Ecto neural progenitor cell (in vitro differentiated cells): ENCODE results near the gene CCR6.

ENCODE experiments used
- DNase-seq: peaks from one replicate; pipeline ENCODE4 v3.0.0-alpha.2; 2018; ENCODE audit warnings: low spot score

CCR6 gene

DNA sequence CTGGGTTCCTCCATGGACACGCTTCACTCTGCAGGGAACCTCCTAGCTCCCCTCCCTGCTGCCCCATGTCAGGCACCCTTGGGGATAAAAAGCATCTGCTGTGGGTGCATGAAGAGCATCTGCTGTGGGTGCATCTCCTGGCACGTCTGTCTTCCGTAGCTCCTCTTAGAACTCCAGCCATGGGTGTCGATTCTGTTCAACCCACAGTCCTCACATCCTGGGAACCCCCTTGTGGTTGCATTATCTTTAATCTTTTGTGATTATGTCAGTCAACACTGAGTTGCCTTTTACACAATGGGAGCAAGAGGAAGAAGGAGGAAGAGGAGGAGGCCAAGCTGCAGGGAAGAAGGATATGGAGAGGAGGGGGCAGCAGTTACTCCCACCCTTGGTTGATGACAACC, 24.1 kb upstream of the CCR6 start:
- peak; percentile 31 for DNase-seq

DNA sequence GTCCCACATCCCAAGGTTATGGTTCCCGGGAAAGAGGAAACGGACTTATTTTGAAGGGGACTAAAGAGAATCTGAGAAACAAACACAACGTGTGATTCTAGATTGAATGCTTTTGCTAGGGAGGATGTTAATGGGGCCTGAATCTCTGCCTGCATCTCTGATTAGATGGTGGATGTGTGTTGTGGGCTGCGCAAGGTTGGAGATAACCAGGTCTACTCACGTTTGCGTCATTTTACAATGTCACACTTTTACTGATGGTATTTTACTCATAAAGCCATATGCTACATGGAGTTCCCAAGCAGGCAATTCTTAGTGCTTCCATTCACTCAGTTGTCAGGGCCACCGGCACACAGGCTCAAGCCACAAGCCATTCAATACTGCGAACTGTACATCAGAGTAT, 23.2 kb upstream of the CCR6 start:
- peak; percentile 10 for DNase-seq

DNA sequence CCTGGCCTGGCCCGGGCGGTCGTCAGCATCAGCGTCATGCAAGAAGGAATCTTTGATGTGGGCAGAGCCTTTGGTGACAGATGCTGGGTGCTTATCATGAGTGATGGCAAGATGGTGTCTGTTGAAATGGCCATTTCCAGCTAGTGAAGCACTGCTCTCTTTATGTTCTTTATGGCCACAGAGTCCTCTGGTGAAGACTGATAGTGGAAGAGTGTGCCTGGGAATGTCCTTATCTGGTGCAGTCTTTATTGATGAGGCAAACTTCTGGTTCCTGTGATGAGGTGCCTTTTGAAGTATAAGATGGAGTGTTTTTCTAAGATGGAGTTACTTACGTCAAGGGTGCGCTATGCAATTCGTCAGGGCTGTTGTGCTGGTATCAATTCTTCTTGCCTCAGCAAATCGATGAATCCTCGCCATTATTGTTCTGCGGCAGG, 22.6 kb upstream of the CCR6 start:
- no peak for DNase-seq

DNA sequence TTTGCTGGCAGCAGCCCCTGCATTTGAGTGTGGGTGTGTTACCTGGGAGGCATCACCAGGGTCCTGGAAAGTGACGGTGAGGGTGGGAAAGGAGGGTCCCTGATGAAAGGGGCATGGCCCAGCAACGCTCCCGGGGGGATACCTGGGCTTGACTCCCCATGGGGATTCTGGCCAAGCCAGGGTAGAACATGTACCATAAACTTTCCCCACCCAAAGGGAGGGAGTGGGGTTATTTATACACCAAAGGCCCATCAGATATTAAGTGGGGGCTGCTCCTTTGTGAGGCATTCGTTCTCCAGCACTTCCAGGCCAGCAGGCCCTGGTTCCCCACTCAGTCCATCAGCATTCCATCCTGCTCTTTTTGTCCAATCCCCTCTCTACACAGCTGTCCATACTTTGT, 20.6 kb upstream of the CCR6 start:
- no peak for DNase-seq

DNA sequence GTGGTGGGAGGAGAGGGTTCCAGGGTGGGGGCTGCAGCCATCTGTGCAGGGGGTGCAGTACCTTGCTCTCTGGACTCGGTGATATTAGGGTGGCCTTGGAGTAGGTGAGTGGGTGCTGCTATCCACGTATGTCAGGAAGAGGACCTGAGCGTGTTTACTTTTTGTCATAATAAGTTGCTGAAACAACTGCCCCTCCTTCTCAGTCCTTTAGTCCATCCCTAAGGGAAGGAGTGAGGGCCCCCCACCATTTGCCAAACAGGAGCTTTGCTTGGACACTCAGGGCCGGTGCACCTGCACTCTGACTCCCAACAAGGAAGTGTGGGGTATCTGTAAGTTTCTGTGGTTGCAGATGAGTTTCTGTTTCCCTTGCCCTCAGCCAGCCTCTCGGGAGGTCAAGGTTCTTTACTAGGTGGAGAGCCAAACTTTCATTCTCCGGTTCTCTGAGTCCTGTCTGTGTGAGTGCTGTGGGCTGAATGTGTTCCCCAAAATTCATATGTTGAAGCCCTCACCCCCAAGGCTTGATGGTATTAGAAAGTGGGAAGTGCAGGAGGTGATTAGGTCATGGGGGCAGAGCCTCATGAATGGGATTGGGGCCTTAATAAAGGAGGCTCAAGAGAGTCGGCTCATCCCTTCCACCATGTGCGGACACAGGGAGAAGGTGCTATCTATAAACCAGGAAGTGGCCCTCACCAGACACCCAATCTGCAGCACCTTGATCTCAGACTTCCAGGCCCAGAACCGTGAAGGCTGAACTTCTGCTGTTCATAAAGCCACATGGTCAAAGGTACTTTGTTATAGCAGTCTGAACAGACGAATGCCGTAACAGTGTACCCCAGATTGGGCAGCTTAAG, 19.6 kb upstream of the CCR6 start:
- DNase-seq = no peak

DNA sequence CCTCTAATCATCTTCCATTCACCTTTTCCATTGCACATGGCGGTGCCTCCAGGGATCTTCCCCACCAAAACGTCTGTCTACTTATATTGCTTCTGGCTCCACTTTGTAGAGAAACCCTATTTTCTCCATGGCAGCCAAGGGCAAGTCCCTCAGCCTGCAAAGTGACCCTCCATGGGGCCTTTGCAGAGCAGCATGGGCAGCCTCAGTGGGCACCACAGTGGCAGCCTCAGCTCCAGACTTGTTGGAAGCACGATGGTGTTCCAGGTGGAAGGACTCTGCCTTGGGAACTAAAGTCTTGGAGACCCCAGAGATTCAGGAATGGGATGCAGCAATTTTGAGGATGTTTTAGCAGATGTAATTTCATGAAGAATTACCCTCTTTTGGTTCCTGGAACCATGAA, 18.5 kb upstream of the CCR6 start:
- no peak for DNase-seq

DNA sequence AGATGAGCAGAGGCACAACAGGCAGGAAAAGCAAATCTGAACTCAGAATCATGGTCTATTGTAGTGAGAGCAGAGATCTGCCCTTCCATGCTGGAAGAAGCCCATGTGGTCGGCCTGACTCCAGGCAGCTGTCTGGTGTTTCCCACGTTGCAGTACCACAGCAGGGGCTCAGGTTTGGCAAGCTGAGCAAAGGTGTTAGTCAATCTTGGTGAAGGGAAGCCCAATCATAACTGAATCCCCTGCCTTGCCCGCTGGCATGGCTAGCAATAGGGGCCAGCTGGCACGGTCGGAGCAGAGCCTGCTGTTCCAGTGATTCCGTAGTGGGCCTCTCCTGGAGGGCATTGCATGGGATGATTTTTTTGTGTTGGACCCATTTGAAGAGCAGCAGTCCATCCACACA, 17.8 kb upstream of the CCR6 start:
- DNase-seq = no peak

DNA sequence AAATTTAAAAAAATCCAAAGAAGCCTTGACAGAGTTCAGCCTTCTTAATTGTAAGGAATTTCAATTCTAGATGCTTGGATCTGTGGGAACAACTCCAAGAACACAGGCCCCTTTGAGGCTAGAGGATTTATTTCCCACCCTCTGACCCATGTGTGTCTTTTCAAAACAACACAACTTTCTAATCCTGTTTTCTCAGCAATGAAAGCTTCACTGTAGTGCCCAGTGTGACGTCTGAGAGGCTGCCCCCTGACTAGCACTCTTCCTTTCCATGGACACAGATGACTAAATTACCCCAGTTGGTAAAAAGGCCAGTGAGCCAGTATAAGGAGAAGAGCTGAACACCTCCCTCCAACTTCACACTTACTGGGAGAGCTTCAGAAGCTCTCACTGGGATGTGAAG, 16.5 kb upstream of the CCR6 start:
- no peak for DNase-seq

DNA sequence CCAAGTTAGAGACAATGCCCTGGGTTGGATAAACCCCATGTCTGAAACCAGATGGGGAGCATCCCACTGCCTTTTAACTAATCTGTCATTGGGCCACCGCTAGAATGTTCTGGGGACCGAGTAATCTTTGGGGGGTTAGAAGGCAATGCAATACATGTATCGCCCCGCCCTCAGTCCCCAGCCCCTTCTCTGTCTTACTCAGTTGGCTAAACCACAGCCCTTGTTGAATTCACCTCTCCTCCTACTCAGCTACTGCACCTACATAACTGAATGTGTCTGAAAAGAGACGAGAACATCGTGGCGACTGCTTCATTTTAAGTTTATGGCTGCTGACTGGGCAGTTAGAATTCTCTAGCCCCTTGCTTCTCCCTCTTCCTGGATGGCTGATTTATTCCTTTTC, 15.1 kb upstream of the CCR6 start:
- DNase-seq = no peak

DNA sequence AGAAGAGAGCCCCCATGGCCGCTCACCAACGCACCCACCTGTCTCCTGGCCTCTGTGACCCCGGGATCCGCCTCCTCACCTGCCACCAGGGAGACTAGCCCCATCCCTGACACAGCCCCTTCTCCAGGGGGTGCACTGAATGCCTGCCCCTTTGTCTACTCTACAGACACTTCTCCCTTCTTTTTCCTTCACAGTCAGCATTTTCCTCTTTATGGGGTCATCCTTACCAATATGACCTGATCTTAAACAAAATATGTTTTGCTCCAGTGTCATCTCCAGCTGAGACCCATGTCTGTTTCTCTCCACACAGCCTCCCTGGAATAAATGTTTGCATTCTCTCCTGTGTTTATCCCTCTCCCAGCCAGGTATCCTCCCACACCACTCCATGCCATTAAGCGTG, 14.6 kb upstream of the CCR6 start:
- no peak for DNase-seq

DNA sequence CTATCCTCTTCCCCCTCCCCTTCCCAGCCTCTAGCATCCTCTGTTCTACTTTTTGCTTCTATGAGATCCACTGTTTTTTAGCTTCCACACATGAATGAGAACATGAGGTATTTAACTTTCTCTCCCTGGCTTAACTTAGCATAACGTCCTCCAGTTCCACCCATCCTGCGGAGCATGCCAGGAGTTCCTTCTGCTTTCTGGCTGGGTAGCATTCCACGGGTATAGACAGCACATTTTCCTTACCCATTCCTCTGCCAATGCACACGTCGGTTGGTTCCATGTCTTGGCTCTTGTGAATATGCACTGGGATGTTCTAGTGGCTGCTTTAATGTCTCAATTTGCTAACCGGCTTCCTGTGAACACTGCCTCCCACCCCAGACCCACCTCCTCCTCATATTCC, 13.2 kb upstream of the CCR6 start:
- no peak for DNase-seq

DNA sequence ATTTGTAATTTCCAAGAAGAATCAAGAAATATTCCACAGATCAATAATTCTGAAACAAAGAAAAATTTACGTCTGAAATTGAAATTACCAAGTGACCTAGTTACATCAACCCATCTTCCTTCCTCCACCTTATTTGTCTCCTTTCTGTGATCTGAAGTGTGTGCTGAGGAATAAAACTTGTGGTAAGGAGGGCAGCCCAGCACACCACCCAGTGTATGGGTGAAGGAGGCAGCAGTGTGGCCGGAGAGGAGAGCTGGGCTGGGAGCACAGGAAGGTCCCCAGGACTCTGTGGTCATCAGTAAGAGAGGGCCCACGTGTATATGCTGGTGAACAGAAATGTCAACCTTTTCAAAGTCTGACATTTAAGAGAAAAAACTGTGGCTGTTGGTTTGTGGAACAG, 11.3 kb upstream of the CCR6 start:
- DNase-seq = no peak

DNA sequence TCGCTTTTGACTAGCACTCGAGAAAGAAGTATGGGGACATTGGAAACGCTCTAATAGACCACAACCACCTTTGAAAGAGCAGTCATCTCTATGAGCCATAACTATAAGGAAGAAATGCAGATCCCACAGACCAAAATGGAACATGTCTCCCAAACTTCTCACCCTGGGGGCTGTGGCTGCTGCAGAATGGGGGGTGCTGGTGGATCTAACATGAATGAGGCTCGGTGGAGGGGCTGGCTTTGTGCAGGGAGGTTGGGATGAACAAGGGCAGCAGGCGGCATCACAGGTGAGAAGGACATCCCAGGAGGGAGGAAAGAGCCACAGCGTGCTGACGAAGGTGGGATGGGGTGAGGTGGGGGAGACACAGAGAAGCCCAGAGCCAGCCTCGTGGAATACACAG, 10.5 kb upstream of the CCR6 start:
- no peak for DNase-seq

DNA sequence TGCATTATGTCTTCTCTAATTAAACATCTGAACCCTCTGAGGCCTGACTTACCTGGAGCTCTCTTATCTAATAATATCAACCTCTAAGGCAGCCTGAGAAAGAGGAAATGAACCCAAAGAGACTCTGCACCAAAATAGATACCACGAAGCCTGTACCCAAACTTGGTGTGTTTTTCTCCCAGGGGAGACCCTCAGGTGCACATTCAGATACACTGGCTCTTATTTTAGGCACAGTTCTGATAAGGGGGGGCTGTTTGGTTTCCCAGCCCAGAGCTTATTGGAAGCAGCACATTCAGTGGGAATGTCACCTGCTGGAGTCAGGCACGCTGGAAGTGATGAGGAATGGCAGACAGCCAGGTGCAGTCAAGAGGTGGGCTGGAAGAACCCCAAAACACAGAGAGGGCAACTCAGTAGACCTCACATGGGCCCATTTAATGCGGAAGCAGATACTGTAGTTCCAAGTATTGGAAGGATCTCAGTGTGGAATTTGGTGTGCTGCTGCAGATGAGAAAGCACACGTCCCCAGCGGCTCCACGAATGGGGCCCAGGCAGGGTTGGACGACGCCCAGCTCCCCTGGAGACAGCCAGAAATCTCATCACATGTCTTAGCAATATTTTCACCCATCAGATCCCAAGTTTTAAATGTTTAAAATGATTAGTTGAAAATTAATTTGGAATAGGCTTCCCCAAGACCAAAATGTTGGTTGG, 9.7 kb upstream of the CCR6 start:
- DNase-seq = no peak

DNA sequence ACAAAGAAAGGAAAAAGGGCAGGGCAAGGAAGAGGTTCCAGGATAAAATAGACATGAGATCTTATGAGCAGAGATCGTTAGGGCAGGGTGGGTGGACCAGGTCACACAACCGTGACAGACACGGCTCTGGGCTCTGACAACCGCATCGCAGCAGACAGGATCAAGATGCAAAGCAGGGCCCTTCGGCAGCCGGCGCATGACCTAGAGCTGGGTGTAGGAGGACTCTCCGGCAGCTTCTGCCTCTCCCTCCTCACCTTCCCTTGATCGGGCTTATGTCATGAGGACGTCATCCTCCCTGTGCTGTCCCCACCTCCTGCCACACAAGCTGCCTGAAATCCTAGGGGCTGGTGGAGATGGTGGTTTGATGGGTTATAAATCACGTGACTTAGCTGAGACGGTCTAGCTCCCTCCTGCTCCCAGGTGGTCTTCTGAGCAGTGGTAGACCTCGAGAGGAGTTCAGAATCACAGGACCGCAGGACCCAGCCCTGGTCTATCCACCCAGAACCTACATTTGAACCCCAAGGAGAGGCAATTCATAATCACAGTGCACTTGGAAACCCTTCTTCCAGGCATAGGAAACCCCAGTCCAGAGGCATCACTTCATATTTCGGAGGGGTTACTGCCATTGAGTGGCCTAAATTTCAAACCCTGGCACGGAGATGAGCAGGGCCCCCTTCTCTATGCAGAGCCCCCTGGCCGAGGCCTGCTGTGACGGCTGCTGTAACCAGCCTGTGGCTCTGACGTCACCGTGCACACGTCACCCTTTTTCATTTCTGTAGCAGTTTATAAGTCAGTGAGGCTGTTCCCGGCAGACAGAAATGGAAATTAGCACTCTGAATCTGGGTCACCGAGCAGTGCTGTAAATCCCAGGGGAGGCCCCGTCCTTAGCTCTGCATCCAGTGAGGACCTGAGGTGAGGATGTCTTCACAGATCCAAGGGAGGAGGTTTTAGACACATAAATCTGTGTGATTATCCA, 8.7 kb upstream of the CCR6 start:
- no peak for DNase-seq

DNA sequence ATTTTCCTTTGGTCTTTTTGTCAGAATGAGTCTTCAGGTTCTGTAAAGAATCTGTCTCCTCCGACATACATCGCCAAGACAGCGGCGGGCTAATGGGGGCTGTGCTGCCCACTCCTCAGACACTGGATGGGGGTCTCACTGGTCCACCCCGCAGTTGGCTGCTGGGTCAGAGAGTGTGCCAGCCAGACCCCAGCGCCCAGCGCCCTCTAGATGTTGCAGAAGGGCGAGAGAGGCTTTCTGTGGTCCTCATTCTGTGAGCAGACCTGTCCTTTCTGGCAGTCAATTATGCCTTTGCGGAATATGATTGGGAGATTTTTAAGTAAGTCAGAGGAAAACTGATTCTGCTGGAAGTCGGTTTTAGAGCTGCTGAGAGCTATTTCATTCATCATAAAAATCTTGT, 7.8 kb upstream of the CCR6 start:
- no peak for DNase-seq

DNA sequence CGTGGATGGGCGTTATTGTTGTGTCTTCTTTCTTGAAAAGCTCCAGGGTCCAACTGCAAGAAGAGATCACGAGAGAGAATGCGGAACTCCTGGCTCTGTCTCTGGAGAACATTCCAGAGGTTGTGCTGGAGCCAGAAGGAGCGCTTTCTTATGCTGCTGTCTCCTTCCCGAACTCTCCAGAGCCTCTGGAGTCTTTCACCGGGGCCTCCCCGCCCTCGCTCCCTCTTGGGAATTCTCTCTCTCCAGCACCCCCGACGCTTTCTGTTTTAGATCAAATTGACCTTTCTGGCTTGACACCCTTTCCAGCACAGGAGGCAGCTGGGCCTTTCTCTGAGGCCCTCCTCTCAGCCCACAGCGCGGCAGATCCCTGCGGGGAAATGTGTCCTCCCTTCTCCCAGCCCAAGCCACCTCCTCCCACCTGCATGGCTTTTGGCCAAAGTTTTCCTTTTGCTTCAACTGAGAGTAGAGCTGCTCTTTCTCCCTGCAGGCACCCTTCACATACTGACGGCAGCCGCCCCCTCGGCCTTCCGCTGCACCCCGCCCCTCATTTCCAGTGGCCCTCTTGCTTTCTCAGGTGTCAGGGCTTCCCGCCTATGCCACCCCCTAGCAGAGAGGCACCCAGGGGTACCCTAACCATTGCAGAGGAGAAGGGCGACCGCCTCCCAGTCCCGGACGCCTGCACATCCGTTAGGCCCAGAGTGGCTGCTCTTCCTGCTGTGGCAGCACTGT, 6.6 kb upstream of the CCR6 start:
- no peak for DNase-seq

DNA sequence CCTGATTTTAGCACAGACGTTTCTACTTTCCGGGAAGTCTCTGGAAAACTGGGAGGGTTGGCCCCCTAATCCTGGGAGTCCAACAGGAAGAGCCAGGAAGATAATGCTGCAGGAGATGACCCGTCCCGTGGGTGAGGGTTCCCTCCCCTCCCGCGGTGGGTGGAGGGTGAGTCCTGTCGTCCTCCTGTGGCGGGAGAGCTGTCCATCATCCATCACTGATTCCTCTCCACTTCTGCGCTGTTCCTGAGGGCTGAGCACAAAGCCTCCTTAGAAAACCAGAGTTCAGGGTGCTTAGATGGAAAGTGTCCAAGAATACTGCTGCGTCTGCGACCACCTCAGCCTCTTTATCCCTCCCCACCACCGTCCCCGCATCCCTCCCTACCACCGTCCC, 6.1 kb upstream of the CCR6 start:
- DNase-seq = no peak

DNA sequence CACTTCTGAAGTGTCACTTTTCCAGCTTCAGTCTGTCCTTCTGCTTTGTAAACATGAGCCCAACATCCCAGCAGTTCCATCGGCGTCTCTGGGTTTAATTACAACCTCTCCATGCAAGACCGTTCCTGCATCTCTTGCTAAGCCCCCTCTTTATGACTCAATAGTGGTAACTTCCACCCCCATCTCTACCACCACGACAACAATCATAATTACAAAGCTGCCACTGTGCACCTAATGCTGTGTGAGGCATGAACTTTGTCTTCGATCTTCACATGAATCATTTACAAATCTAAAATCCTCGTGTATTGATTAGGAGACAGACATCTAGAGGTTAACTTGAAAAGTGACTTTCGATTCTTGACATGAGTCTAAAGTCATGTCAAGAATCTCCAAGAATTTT, 4.9 kb upstream of the CCR6 start:
- DNase-seq = no peak

DNA sequence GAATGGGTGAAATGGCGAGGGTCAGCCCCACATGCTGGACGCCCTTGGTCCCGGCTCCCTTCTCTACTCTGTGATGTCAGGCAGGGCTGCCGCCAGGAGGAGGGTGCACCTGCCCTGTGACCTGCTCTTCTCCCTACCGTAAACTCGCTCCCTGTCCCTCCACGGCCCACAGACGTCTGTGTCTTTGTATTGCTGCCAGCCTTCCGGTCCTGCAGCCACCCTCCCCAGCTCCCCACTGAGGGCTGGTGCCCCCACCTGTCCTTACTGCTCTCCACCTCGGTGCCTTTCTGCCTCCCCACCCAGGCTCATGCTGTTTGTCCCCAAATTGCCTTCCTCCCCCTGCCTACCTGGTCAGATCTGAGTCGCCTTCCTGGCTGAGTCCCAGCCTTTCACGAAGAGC, 4.1 kb upstream of the CCR6 start:
- no peak for DNase-seq

DNA sequence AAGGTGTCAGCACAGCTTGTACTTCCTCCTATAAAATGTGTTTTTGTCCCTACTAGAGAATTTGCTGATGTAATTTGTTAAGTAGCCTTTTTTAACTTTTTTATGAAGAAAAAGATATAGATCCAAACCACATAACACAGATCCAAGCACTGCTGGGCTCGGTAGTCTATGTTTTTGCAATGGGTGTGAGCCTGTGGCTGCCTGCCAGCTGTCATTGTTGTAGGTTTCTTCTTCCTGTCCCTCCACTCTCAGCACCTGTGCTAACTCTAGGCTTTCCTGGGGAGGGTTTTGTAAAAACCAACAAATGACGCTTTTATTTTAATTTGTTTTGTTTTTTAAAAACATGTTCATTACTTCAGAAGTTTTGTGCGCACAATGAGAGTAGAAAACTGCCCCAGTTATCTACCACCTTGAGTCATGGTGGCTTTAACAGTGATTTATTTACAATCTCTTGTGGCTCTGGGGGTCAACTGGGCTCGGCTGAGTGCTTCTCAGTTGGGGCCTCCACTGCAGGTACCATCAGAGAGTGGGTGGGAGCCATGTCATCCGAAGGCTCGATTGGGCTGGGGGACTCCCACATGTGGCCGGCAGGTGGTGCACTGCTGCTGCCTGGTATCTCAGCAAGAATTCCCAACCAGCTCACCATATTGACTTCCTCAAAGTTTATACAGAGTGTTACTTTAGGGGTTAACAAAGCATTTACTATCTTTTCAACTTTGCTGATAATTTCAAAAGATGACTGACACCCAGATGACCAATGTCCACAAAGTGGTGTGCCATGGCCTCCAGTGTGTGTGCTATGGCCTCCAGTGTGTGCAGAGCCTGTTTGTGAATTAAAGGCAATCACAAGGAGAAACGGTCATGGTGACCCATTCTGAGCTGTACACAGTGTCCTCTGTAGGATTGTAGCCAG, 3.0 kb upstream of the CCR6 start:
- DNase-seq = no peak
